Measurements from ENCODE around the gene SLC25A21.
"Not testable (repeated sequence)": the region's sequence is repeated elsewhere in the genome, so short reads cannot be mapped to it uniquely, and the experiment has no call there.

Gene SLC25A21

DNA sequence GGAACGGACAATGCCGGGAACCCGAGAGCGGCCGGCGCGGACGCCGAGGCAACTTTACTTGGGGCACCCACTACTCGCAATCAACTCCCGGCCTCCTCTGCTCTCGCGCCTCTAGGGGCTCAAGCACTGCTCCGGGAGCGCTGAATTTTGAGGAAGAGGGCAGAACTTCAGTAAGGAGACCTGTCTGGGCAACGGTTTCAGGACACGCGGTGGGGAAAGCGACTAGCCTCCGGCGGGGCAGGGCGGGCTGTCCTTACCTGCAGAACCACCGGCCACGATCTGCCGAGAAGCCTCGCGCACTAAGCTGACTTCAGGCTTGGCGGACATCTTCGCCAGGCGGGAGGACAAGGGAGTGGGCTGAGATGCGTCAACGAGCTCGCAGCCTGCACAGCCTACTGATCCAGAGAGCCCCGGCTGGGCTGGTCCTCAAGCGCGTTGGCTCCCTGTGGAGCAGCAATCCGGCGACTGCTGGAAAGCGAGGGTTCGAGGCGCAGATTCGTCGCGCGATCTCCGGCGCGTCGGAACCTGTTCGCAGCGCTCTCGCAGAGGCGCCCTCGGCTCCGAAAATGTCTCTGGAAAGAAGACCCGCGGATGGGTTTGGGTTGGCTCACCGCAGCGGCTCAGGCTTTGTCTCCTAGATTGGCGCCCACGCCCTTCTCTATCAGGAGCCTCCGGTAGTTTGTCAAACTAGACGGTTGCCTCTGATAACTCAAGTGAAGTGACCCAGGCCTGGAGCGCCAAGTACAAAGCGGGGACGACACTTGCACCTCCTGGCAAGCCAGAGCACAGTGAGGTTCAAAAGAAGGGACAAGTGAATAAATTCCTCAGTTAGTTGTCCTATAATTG lies at the start of gene SLC25A21:
Gene SLC25A21, minus strand, starts transcription at position 583 of the 846 bp plus-strand sequence.
- peak; percentile 84 to 92 for DNase-seq

DNA sequence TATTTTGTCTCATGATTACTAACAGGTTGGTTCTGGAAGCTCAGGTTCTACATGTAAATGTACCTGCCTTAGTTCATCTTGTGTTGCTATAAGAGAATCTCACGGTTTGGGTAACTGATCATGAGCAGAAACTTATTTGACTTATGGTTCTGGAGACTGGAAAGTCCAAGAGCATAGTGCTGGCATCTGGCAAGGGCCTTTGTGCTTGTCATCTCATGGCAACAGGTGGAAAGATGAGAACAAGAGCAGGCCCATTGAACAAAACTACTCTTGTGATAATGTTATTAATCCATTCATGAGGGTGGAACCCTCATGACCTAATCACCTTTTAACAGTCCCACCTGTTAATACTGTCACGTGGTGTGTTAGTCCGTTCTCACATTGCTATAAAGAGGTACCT lies 48.7 kb upstream of the SLC25A21 start:
- DNase-seq: no peak

DNA sequence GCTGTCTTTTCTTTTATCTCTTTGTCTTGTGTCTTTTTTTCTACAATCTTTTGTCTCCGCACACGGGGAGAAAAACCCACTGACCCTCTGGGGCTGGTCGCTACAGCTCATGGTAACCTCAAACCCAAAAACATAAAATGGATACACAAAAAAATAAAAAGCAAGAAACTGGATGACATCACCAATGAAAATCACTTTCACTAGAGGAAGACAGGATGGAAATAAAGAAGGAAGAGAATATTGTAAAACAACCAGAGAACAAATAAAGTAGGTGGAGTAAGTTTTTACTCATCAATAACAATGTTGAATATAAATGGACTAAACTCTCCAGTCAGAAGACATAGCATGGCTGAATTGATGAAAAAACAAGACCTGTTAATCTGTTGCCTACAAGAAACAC lies 42.9 kb upstream of the SLC25A21 start:
- no peak for DNase-seq

DNA sequence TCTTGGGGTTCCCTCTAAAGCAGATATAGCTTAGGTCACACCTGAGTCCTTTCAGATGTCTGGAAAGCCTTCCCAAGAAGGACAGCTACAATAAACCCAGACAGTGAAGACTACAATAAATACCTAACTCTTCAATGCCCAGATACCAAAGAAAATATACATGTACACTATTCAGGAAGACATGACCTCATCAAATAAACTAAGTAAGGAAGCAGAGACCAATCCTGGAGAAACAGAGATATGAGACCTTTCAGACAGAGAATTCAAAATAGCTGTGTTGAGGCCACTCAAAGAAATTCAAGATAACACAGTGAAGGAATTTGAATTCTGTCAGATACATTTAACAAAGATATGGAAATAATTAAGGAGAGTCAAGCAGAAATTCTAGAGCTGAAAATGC lies 40.6 kb upstream of the SLC25A21 start:
- DNase-seq: no peak

DNA sequence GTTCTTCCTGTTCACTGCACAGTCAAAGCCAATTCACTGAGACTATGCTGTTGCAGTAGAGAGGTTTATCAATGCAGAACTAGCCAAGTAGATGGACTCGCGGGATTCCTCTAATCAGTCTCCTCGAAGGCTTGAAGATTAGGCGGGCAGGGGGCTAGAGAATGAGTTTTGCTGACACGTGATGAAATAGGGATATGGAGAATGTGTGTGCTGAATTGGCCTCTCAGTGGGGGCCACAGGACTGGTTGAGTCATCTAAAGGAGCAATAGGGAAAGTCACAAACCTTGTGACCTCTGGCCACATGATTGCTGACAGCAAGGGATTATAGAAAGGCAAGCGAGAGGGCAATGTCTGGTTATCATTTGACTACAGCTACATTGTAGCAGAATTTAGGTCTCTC lies 38.0 kb upstream of the SLC25A21 start:
- DNase-seq: no peak

DNA sequence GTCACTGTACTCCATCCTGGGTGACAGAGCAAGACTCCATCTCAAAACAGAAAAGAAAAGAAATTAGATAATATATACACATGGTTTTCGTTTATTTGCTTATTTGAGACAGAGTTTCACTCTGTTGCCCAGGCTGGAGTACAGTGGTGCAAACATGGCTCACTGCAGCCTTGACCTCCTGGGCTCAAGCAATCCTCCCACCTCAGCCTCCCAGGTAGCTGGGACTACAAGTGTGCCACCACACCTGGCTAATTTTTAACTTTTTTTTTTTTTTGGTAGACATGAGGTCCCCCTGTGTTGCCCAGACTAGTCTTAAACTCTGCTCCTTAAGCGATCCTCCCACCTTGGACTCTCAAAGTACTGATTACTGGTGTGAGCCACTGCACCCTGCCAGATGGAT lies 37.2 kb upstream of the SLC25A21 start:
- DNase-seq: not testable (repeated sequence)

DNA sequence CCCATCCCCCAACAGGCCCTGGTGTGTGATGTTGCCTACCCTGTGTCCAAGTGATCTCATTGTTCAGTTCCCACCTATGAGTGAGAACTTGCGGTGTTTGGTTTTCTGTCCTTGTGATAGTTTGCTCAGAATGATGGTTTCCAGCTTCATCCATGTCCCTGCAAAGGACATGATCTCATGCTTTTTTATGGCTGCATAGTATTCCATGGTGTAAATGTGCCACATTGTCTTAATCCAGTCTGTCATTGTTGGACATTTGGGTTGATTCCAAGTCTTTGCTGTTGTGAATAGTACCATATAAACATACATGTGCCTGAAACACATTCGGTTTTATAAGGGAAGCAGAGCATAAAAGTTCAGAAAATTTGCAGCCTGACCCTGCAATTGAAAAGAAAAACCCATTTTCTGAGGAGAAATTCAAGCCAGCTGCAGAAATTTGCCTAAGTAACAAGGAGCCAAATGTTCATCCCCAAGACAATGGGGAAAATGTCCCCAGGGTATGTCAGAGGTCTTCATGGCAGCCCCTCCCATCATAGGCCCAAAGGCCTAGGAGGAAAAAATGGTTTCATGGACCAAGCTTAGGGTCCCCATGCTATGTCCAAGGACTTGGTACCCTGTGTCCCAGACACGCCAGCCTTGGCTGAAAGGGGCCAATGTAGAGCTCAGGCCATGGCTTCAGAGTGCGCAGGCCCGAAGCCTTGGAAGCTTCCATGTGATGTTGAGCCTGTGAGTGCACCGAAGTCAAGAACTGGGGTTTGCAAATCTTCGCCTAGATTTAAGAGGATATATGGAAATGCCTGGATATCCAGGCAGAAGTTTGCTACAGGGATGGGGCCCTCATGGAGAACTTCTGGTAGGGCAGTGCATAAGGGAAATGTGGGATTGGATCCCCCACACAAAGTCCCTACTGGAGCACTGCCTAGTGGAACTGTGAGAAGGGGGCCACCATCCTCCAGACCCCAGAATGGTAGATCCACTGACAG lies 33.5 kb upstream of the SLC25A21 start:
- DNase-seq: not testable (repeated sequence)

DNA sequence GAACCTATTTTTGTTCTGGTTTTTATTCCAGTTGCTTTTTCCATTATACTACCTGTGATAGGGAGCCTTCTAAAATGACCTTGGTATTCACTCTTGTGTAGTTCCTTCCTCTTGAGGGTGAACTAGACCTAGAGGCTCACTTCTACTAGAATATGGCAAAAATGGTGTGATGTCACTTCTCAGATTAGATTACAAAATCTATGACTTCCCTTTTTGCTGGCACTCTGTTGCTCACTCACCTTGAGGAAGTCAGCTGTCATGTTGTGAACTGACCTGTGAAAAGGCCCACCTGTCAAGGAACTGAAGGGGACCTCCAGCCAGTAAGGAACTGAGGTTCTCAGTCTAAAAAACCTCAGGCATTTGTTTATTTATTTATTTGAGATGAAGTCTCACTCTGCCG lies 31.0 kb upstream of the SLC25A21 start:
- no peak for DNase-seq

DNA sequence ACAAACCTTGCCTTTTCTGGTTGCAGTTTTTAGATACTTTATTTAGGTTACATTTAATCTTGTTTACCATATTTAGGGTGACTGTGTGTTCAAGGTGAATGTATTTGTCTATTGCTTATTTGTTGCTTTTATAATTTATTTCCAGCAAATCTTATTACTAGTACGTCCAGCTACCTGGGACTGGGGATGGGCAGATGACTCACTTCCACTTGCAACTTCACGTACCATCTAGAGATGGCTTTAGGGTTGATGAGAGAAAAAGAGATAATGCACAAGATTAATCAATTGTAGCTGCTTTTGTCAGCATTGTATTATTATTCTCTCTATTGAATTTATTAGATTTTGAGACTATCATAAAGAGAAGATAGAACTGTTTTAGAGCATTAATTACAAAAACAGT lies 30.4 kb upstream of the SLC25A21 start:
- no peak for DNase-seq

DNA sequence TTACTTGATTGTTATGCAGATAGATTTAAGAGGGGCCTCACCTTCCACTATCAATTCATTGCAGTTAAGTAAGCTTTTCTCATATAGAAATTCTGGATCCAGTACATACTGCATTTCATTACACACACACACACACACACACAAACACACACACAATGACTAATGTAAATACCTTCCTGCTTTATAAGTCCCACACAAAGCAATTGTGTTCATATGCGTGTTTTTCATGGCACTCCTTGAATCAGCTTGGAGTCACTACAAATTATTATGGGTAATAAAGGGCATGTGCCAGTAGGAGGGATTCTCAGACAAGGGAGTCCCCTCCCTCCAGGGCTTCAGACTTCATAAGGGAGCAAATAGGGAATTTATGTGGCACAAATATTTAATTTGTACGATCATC lies 29.9 kb upstream of the SLC25A21 start:
- DNase-seq: no peak

DNA sequence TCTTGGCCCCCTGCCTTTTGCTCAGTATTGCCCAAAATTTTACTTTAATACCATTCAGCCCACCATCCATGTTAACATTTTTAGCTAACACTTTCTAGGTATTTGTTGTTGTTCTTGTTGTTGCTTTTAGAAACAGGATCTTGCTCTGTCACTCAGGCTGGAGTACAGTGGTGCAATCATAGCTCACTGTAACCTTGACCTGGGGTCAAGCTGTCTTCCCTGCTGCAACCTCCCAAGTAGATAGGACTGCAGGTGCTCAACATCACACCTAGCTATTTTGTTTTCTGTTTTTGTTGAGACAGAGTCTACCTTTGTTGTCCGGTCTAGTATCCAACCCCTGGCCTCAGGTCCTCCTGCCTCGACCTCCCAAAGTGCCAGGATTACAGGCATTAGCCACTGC lies 29.3 kb upstream of the SLC25A21 start:
- DNase-seq: no peak

DNA sequence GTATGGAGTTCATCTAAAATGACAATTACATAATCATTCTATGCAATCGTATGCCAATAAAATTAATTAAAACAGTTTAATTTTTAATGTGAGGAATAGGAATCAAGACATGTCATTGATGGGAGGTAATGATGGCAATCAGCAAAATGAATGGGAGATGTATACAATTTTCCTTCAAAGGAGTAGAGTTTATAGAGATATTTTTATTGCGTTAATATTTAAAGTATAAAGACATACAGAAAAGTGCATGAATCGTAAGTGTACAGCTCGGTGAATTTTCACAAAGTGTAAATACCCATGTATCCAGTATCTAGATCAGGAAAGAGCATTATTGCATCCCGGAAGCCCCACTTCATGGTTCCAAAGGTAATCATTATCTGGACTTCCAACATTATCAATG lies 26.5 kb upstream of the SLC25A21 start:
- DNase-seq: no peak

DNA sequence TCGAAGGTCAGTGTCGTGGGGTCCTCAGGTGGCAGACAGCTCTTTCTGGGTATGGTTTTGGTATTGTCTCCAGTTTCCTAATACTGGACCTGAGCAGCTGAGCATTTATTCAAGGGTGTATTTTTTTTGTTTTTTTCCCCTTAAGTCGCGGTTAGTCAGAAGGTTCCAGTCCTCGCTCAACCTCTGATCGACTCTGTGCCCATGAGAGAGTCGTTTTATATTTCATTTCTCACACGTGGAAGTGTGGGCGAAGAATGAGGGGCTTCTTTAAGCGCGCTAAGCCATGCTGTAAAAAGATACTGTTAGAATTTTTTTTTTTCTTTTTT lies 25.8 kb upstream of the SLC25A21 start:
- no peak for DNase-seq

DNA sequence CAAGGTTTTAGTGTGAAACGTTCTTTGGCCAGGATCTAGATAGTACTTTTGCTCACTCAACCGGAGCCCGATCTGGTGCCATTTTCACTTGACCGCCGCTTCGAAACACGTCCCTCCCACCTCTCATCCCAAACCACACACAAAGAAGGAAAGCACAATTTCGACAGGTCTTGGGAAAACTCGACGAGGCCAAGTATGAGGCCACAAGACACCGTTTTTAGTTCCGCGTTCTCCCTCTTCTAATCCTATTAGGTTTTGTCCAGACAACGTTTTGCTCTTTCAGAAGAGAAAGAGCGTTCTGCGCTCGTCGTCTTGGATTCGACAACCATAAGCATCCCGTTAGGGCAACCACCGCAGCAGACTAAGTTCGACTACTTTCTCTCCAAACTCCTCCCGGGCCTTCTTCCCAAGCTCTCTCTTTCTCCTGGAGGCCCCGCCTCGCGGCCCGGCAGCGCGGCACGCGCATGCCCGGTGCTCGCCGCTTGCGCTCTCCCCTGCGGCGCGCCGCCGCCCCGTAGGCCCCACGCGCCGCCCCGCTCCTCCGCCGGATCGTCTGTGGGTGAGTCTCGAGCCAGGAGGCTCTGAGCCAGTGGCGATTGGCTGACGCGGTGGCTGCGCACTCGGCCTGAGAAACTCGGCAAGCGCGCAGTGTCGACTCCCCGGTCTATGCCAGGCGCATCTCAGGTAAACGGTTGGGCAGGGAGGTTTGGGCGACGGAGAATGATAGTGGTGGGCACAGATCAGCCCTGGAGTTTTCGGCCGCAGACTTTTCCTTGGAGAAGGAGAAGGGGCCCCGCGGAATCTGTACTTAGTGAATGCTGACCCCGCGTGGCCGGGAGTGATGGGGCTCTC lies 25.2 kb upstream of the SLC25A21 start, which contains the start of gene MIPOL1:
Gene MIPOL1, plus strand, starts transcription at position 517 of the 852 bp plus-strand sequence. CDS start 49,952 bp downstream, outside the sequence.
- DNase-seq: peak; percentile 82 to 95

DNA sequence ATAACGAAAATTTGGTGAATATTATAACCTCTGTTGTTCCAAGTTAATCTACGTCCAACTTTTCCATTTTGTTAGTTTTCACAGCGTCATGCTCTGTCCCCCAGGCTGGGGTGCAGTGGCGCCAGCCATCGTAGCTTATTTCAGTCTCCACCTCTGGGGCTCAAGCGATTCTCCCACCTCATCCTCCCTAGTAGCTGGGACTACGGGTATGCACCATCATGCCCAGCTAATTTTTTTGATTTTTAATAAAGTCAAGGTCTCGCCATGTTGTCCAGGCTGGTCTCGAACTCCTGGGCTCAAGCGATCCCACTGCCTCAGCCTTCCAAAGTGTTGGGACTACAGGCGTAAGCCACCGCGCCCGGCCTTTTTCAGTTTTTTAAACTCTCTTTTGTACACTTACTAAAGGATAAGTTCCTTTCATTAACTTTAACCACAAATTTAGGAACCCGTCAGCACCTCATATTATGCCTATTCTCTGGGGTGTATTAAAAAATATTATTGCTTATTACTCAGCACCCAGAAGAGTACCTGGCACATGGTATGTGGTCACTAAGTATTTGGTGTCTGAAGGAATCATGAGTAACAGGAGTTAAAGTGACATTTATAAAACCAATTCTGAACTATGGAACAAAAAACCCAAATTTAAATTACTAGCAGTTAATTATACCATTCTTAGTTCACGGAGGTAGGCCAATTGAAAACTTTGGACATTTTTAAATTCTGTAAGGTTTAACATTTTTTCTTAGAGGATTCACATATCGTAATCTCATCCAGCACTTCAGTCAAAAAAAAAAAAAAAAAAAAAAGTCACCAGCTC lies 24.4 kb upstream of the SLC25A21 start:
- DNase-seq: no peak

DNA sequence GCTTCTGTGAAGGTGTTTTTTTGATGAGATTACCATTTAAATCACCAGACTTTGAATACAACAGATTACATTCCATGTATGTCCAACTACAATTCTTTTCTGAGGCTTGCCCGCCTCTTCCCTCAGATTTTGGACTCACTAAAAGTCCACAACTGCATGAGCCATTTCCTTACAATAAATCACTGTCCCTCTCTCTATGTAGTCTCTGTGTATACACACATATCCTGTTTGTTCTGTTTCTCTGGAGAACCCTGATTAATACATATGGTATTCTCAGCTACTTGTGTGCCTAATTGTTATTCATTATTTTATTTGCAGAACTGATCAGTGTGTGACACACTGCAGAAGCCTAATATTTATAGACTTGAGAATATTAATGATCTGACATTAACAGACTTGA lies 22.9 kb upstream of the SLC25A21 start:
- no peak for DNase-seq

DNA sequence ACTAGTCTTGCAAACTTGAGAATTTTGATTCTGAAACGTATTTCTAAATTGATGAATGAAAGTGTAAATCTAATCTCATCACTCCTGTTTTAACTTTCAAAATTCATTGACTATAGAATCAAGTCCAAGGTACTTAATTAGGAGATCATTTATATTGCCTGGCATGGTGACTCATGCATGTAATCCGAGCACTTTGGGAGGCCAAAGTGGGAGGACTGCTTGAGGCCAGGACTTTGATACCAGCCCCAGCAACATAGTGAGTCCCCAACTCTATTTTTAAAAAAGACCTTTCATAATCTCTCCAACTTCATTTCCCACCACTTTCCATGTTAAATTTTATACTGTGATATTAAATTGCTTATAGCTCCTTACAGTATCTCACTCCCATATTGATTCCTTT lies 22.3 kb upstream of the SLC25A21 start:
- no peak for DNase-seq

DNA sequence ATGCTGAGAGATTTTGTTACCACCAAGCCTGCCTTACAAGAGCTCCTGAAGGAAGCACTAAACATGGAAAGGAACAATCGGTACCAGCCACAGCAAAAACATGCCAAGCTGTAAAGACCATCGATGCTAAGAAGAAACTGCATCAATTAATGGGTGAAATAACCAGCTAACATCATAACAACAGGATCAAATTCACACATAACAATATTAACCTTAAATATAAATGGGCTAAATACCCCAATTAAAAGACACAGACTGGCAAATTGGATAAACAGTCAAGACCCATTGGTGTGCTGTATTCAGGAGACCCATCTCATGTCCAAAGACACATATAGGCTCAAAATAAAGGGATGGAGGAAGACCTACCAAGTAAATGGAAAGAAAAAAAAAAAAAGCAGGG lies 17.3 kb upstream of the SLC25A21 start:
- not testable (repeated sequence) for DNase-seq

DNA sequence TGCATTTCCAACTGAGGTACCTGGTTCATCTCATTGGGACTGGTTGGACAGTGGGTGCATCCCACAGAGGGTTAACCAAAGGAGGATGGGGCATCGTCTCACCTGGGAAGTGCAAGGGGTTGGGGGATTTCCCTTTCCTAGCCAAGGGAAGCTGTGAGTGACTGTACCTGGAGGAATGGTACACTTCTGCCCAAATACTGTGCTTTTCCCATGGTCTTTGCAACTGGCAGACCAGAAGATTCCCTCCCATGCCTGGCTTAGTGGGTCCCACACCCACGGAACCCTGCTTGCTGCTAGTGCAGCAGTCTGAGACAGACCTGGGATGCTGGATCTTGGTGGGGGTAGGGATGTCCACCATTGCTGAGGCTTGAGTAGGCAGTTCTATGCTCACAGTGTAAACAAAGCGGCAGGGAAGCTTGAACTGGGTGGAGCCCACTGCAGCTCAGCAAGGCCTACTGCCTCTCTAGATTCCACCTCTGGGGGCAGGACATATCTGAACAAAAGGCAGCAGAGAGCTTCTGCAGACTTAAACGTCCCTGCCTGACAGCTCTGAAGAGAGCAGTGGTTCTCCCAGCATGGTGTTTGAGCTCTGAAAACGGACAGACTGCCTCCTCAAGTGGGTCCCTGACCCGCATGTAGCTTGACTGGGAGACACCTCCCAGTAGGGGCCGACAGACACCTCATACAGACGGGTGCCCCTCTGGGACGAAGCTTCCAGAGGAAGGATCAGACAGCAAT lies 15.6 kb upstream of the SLC25A21 start:
- DNase-seq: not testable (repeated sequence)

DNA sequence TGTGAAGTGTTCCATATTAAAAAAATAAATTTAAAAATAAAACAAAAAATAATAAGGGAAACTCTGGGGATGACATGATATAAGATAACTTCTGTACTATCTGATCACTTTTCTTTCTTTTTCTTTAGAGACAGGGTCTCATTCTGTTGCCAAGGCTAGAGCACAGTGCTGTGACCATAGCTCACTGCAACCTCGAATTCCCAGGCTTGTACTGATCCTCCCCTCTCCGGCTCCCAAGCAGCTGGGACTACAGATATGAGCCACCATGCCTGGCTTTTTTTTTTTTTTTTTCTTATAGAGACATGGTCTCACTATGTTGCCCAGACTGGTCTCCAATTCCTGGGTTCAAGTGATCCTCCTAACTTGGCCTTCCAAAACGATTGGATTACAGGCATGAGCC lies 14.9 kb upstream of the SLC25A21 start:
- no peak for DNase-seq

DNA sequence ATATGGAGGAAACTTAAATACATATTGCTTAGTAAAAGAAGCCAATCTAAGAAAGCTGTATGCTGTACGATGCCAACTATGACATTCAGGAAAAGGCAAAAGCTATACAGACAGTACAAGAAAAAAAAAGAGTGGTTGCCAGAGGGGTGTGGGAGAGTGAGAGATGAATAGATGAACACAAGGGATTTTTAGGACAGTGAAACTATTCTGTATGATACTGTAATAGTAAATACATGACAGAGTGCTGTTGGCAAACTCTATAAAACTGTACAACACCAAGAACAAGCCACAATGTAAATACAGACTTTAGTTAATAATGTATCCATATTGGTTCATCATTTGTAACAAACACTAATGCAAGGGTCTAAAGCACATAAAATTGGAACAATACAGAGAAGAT lies 14.5 kb upstream of the SLC25A21 start:
- no peak for DNase-seq

Measured in NCI-H526 (cell line).